Vagina (tissue), 2 donors: ENCODE results near the gene CYP17A1.

ENCODE experiments used
- POLR2A ChIP-seq, 2 donors: fragments of 450-650 bp; IDR thresholded peaks; one replicate each; pipeline ENCODE4 v1.6.1; 2017; ENCODE audit warnings: antibody characterized with exemption in 2 of 2, mild to moderate bottlenecking in 2 of 2, moderate library complexity in 2 of 2
- TF ChIP-seq, protein P1 (sequence below), 3 experiments: fragments of 450-650 bp in 2 of 3; fragments of 200-600 bp in 1 of 3; sonication (generic) in 1 of 3; IDR thresholded peaks; one replicate each; pipeline ENCODE4 v1.5.1; 2017 to 2019; ENCODE audit warnings: antibody characterized with exemption in 3 of 3, mild to moderate bottlenecking in 2 of 3, moderate library complexity in 2 of 3

DNA sequence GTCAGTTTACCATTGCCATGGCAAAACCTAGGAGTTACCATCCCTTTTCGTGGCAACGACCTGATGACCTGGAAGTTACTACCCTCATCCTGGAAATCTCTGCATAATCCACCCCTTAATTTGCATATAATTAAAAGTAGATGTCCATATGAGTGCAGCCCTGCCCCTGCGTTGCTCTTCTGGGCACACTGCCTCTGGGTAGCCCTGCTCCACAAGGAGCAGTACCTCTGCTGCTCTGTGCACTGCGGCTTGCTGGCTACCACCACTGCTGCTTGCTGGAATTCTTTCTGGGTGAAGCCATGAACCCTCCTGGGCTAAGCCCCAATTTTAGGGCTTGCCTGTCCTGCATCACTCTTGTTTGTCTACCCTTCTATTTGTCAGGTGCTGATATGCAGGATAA is 12.5 kb downstream of the CYP17A1 start:
- no peak for TF ChIP-seq POLR2A (IDR thresholded peaks at IDR 0.05)
- TF ChIP-seq, protein P1, sequence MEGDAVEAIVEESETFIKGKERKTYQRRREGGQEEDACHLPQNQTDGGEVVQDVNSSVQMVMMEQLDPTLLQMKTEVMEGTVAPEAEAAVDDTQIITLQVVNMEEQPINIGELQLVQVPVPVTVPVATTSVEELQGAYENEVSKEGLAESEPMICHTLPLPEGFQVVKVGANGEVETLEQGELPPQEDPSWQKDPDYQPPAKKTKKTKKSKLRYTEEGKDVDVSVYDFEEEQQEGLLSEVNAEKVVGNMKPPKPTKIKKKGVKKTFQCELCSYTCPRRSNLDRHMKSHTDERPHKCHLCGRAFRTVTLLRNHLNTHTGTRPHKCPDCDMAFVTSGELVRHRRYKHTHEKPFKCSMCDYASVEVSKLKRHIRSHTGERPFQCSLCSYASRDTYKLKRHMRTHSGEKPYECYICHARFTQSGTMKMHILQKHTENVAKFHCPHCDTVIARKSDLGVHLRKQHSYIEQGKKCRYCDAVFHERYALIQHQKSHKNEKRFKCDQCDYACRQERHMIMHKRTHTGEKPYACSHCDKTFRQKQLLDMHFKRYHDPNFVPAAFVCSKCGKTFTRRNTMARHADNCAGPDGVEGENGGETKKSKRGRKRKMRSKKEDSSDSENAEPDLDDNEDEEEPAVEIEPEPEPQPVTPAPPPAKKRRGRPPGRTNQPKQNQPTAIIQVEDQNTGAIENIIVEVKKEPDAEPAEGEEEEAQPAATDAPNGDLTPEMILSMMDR (IDR thresholded peaks at IDR 0.05) = no peak
